HG03378 (cell line): ENCODE results near the gene CDV3.

Experiments used
- ATAC-seq: cut with Tn5 transposase; IDR thresholded peaks from one replicate; pipeline ENCODE4 v1.9.1; 2021; ENCODE audit warnings: mild to moderate bottlenecking, moderate library complexity; ENCODE audit not compliant: unreplicated experiment

CDV3 gene

GRCh38 chr3:133563816-133564215 is 9.7 kb upstream of the CDV3 start:
- no peak for ATAC-seq

GRCh38 chr3:133568294-133569014 is 5.0 kb upstream of the CDV3 start:
- ATAC-seq = no peak

- no peak for ATAC-seq
These were observed 3.1 kb upstream of the CDV3 start for GRCh38 chr3:133570139-133570936.

GRCh38 chr3:133570937-133571320 is 2.6 kb upstream of the CDV3 start:
- ATAC-seq = no peak

- ATAC-seq = peak; percentile 35
These were observed 1.1 kb upstream of the CDV3 start for GRCh38 chr3:133572158-133573053.

- peak; percentile 81 for ATAC-seq
These were observed 345 bp upstream of the CDV3 start for GRCh38 chr3:133573054-133573628.

GRCh38 chr3:133574260-133574881 is 885 bp downstream of the CDV3 start:
- ATAC-seq = peak; percentile 30

- ATAC-seq = no peak
These were observed 1.6 kb downstream of the CDV3 start for GRCh38 chr3:133575086-133575485.

GRCh38 chr3:133576169-133576568 is 2.7 kb downstream of the CDV3 start:
- no peak for ATAC-seq

- no peak for ATAC-seq
These were observed 5.2 kb downstream of the CDV3 start for GRCh38 chr3:133578548-133579191.

- no peak for ATAC-seq
These were observed 9.9 kb downstream of the CDV3 start for GRCh38 chr3:133583396-133583795.

- ATAC-seq = no peak
These were observed 14.5 kb downstream of the CDV3 start for GRCh38 chr3:133588035-133588434.

- ATAC-seq = no peak
These were observed 15.4 kb downstream of the CDV3 start for GRCh38 chr3:133588784-133589465.

GRCh38 chr3:133589503-133589902 is 16.0 kb downstream of the CDV3 start:
- ATAC-seq = no peak

GRCh38 chr3:133591271-133591742 is 17.8 kb downstream of the CDV3 start:
- no peak for ATAC-seq

- no peak for ATAC-seq
These were observed 19.4 kb downstream of the CDV3 start for GRCh38 chr3:133592843-133593242.

- no peak for ATAC-seq
These were observed 19.8 kb downstream of the CDV3 start for GRCh38 chr3:133593243-133593642.

GRCh38 chr3:133595341-133595740 is 21.9 kb downstream of the CDV3 start:
- no peak for ATAC-seq

GRCh38 chr3:133598405-133598804 is 24.9 kb downstream of the CDV3 start:
- ATAC-seq = no peak
